ENCODE results near the gene RAPGEF4. TPM values are rescaled to one million over a fixed set of nuclear protein-coding genes. Genes with fewer than 3 reads are reported as not detected.

The RAPGEF4 gene
- polyA plus RNA-seq, 3 donors, result not detected

- no peak for DNase-seq
- no peaks in the 10 kb centered on the region for H3K36me3 ChIP-seq (replicated peaks in 1 of 2; ENCODE audit: control insufficient read depth in 1 of 2, insufficient read depth in 2 of 2, low read length in 2 of 2)
Observed at GRCh38 chr2:172811027-172811426, 75.4 kb downstream of the RAPGEF4 start.

GRCh38 chr2:172812158-172812744 is 76.6 kb downstream of the RAPGEF4 start:
- Histone ChIP-seq H3K27me3 (ENCODE audit: control insufficient read depth in 2 of 2, insufficient read depth in 2 of 2, low read length in 2 of 2) (peaks cover 0 to 9% of the 10 kb centered on the region in 2 donors), H3K9ac (ENCODE audit: insufficient read depth, low read length, poor library complexity, severe bottlenecking) (no peak overlapping the region), H4K20me1 (ENCODE audit: insufficient read depth, low read length) (no peaks in the 10 kb centered on the region), H3K4me2 (replicated peaks; ENCODE audit: extremely low read depth, low read length, poor library complexity, severe bottlenecking) (no peak overlapping the region), H3K27ac (ENCODE audit: low read depth in 1 of 2, low read length in 2 of 2) (no peak overlapping the region), H3K4me3 (replicated peaks in 1 of 3; ENCODE audit: low read depth in 2 of 3, low read length in 3 of 3) (no peak overlapping the region), H3K79me2 (ENCODE audit: insufficient read depth, low read length) (no peaks in the 10 kb centered on the region), H2AFZ (ENCODE audit: insufficient read depth, low read depth, low read length, poor library complexity, severe bottlenecking) (no peak overlapping the region), H3K36me3 (replicated peaks in 1 of 2; ENCODE audit: control insufficient read depth in 1 of 2, insufficient read depth in 2 of 2, low read length in 2 of 2) (no peaks in the 10 kb centered on the region), H3K9me3 (replicated peaks in 1 of 2; ENCODE audit: control insufficient read depth in 1 of 2, insufficient read depth in 1 of 2, low read length in 2 of 2) (no peaks in the 10 kb centered on the region), H3K4me1 (ENCODE audit: control insufficient read depth in 1 of 2, insufficient read depth in 2 of 2, low read length in 2 of 2) (no peaks in the 10 kb centered on the region)
- Mint-ChIP-seq H3K4me1 (no peaks in the 10 kb centered on the region), H3K27ac (no peak overlapping the region), H3K36me3 (no peaks in the 10 kb centered on the region), H3K4me3 (no peak overlapping the region), H3K27me3 (ENCODE audit: low read depth in 3 of 3) (peaks cover 0 to 22% (median 14%) of the 10 kb centered on the region in 3 donors), H3K9me3 (no peaks in the 10 kb centered on the region)
- intact Hi-C loops (cut with micrococcal nuclease), result no loop called here
- DNase-seq, result no peak
- 80% methylated on average over 1 of the region's 7 CpGs for WGBS (ENCODE audit: insufficient coverage)
- TF ChIP-seq CTCF (IDR thresholded peaks at IDR 0.05), result no peak

More at GRCh38 chr2:172811027-172811426, 75.4 kb downstream of the RAPGEF4 start:
- no peak overlapping the region for H3K4me3 ChIP-seq (replicated peaks in 1 of 3; ENCODE audit: low read depth in 2 of 3, low read length in 3 of 3)
- H2AFZ ChIP-seq (ENCODE audit: insufficient read depth, low read depth, low read length, poor library complexity, severe bottlenecking), result no peak overlapping the region
- Mint-ChIP-seq H3K27ac (no peak overlapping the region), H3K36me3 (no peaks in the 10 kb centered on the region), H3K9me3 (no peaks in the 10 kb centered on the region), H3K4me3 (no peak overlapping the region), H3K27me3 (ENCODE audit: low read depth in 3 of 3) (peaks cover 0 to 21% (median 13%) of the 10 kb centered on the region in 3 donors), H3K4me1 (no peaks in the 10 kb centered on the region)
- 0% methylated on average over 2 of the region's 2 CpGs for WGBS (ENCODE audit: insufficient coverage)
- H3K9ac ChIP-seq (ENCODE audit: insufficient read depth, low read length, poor library complexity, severe bottlenecking), result no peak overlapping the region
- intact Hi-C loops (cut with micrococcal nuclease), result no loop called here
- no peaks in the 10 kb centered on the region for H3K4me1 ChIP-seq (ENCODE audit: control insufficient read depth in 1 of 2, insufficient read depth in 2 of 2, low read length in 2 of 2)
- peaks cover 0 to 9% of the 10 kb centered on the region in 2 donors for H3K27me3 ChIP-seq (ENCODE audit: control insufficient read depth in 2 of 2, insufficient read depth in 2 of 2, low read length in 2 of 2)
- H3K79me2 ChIP-seq (ENCODE audit: insufficient read depth, low read length), result no peaks in the 10 kb centered on the region
- TF ChIP-seq CTCF (IDR thresholded peaks at IDR 0.05), result no peak
- no peaks in the 10 kb centered on the region for H4K20me1 ChIP-seq (ENCODE audit: insufficient read depth, low read length)
- H3K9me3 ChIP-seq (replicated peaks in 1 of 2; ENCODE audit: control insufficient read depth in 1 of 2, insufficient read depth in 1 of 2, low read length in 2 of 2), result no peaks in the 10 kb centered on the region
- no peak overlapping the region for H3K27ac ChIP-seq (ENCODE audit: low read depth in 1 of 2, low read length in 2 of 2)
- no peak overlapping the region for H3K4me2 ChIP-seq (replicated peaks; ENCODE audit: extremely low read depth, low read length, poor library complexity, severe bottlenecking)
